Measurements from ENCODE around the gene ESRRG. TPM values are rescaled to one million over a fixed set of nuclear protein-coding genes. Genes with fewer than 3 reads are reported as not detected.
A peak's percentile ranks its signal among the peaks of the same experiment; 100 is the strongest.

ESRRG gene
- 5.8 TPM for total RNA-seq (ENCODE audit: insufficient read depth, low replicate concordance)

GRCh38 chr1:216723274-216723780 lies at the start of gene ESRRG:
TSS of gene ESRRG (minus strand) at chr1:216723429. CDS start at chr1:216723299, 130 bp downstream.
- peak; percentile 52 for DNase-seq (ENCODE audit: low spot score)

DNA sequence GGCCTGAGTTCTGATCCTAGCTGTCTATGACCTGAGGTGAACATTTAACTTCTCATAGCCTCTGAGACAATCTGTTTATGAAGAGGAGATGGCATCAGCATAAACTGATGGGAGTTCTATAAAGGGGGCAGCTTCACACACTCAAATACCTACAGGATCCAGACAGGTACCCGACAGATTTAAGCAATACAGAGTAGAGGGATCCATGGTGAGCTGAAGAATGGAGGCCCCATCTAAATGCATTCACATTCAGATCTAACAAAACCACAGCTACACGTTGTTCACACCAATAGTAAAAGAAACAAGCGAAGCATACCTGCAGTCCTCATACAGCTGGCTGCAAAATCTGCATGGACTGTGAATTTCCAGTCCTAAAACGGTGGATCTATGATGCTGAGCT lies 48.7 kb upstream of the ESRRG start:
- DNase-seq (ENCODE audit: low spot score) = no peak

DNA sequence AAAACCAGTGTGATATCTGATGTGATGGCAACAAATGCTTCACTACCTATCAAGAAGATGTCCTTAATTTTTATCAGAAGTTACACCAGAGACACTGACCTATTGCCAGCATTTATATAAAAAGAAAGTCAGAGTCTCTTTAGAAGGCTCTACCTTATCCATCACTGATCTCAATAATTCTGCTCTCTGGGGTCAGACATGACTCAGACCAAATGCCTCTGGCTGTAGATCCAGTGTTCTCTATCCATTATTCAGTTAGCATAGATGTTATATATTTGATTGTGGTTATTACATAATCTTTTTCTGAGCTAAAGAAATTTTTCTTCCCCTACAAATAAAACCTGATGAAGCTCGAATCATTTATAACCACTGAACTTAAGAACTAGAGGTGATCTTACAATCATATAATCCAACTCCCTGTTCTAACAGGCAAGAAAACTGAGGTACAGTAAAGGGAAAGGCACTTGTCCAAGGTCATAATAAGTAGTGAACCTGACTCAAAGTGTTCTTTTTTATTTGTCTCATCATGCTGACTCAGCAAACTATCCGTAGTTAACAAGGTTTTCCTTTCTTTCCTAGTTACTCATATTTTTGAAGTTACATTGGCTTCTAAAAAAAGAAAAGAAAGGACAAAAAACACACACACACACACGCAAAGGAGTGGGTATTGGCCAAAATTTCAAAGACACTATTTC lies 43.6 kb upstream of the ESRRG start:
- peak; percentile 40 for DNase-seq (ENCODE audit: low spot score)

DNA sequence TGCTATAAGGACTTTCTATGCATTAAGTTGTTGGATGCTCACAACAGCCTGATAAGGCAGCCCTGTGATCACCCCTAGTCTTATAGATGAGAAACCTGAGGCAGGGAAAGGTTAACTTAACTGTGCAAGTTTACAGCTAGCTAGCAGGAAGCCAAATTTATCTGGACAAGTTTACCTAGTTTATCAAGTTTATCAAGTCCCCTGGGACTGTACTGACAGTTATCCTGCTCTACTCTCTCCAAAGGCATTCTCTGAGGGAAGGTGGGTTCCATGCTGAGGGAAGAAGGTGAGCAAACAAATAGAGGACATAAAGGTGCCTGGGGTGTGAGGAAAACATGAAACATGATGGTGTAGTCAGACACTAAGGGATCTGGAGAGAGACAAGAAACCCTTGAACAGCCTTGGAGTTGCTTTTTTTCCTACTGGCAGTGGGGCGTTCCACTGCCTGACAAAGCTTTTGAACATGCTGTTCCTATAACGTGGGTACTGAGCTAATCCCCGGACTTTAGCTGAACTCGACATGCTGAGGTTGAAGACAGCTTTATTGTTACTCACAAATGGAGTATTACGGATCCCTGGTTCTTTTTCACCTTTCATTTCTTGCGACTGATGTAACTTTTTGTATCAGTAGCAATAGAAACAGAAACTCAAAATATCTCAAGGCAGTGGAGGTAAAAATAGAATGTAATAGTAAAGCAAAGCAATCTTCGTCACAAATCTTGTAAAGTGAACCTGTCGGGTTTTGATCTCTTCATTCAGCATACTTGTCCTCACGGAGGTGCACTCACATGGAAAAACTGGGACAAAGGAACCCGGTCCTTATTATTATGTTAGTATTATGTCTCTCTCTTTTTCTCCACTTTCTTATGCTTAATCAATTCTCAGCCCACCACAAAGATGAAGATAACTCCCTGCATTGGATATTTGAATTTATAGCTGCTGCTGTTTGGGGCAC lies 42.4 kb upstream of the ESRRG start:
- peak; percentile 74 for DNase-seq (ENCODE audit: low spot score)

DNA sequence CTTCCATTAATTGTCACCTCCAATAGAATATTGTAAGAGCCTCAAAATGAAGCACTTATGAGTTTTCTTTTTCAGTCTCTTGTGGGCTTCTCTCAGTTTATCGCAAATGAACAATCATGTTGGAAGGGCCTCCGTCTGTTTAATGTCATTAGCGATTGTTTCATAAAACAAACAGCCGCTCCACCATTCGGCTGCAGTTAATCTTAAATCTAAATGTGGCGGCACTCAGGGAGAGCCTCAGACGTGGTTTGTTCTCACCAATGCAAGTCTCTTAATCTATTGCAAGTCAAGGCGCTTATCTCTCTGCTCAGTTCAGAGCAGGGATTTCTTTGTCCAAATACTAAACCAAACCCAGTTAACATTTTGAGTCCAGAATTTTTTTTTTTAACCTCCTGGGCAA lies 34.9 kb upstream of the ESRRG start:
- no peak for DNase-seq (ENCODE audit: low spot score)

GRCh38 chr1:216757110-216757509 lies 33.9 kb upstream of the ESRRG start:
- DNase-seq (ENCODE audit: low spot score) = no peak

DNA sequence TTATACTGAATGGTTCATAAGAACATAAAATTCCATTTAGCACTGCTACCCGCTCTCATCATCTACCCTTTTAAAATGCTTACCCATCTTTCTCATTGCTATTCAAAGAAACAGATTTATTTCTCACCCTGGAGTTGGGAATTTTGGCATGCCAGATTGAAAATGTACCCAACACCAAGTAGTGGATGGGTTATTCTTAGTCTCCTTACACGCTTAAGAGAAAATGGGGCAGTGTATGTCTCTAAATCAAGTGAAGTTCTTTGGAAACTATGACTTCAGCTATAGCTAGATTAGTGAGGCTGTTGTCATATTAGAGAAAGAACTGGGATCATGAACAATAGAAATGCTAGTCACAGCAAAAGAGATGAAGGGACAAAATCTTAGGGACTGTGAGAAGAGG lies 27.7 kb upstream of the ESRRG start:
- no peak for DNase-seq (ENCODE audit: low spot score)

- peak; percentile 75 for DNase-seq (ENCODE audit: low spot score)
Measured at GRCh38 chr1:216750031-216750627, 26.9 kb upstream of the ESRRG start.

DNA sequence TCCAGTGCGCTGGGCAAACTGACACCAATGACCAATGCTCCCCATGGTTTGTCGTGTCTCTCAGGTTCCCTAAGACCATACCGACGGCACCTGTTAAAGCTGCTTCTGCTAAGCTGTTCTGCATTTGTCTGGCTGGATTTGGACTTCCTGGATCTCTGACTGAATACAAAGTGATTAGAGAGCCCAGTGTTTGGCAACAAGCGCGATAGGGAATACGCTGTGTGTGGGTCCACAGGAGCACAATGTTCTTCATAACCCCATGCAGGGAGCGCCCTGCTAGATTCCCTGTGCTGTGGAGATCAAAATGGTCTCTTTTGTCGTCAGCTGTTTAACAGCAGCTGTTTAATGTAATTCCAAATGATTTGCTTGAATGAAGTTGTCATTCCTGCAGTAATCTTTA lies 26.0 kb upstream of the ESRRG start:
- no peak for DNase-seq (ENCODE audit: low spot score)

- no peak for DNase-seq (ENCODE audit: low spot score)
Measured at GRCh38 chr1:216742625-216743024, 19.4 kb upstream of the ESRRG start.

DNA sequence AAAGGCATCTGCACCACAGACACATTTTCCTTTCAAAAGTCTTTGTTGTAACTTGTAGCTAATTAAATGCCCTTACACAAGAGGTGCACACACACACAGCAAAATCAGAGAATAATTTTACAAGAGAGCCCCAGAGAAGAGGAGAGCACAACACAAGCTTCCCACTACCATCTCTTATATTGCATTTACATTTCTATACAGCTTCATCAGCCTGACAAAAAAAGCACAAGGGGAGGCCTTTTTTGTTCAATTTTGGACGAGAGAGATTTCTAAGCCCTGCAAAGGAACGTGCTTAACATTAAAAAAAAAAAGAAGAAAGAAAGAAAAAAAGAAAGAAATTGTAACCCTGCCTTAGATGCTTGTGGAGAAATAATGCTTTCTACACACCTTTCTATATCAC lies 17.1 kb upstream of the ESRRG start:
- no peak for DNase-seq (ENCODE audit: low spot score)

- DNase-seq (ENCODE audit: low spot score) = no peak
Measured at GRCh38 chr1:216739793-216740192, 16.6 kb upstream of the ESRRG start.

DNA sequence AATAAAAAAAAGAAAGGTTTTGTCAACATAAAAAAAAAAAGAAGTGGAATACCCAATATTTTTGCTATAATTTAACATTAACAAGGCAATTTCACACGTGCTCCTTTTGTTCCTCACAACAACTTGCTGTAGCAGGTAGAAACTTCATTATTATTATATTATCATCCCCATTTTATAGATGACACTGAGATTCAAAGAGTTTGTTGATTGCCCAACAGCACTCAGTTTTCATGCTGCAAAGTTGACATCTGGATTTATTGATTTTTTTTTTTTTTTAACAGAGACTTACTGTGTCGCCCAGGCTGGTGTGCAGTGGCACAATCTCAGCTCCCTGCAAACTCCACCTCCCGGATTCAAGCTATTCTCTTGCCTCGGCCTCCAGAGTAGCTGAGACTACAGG lies 8.9 kb upstream of the ESRRG start:
- DNase-seq (ENCODE audit: low spot score) = no peak

DNA sequence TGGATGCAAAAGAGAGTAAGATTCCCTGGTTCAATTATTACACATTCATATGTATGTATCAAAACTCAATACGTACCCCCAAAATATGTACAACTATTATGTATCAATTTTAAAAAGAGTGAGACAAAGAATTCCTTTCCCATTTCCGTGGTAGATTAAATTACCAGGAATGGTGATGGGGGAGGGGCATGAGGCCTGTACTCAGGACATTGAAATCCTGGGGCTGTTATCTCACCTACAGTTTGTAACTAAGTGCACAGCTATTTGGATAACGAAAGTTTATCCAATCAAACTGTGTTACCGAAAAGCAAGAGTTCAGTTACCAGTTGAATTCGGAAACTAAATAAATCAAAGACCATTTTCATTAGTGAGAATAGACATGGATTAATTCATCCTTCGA lies 8.3 kb upstream of the ESRRG start:
- DNase-seq (ENCODE audit: low spot score) = no peak

DNA sequence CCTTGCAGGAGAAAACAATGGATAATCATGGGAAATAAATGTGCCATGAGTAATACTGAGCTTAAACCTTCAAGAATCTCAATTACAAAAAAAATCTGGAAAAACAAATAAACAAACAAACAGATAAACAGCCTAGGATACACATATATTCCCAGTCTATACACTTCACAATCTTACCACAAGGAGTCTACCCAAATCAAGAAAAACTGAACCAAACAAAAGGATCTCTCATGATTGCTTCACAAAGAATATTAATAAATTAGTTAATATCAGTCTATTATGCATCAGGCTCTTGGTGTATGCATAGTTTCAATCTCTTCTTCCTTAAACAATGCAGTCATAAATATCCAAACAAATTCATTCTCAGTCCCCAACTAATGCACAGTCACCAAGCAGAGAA lies 3.2 kb upstream of the ESRRG start:
- DNase-seq (ENCODE audit: low spot score) = no peak

GRCh38 chr1:216722821-216723220 lies 408 bp downstream of the ESRRG start:
- DNase-seq (ENCODE audit: low spot score) = no peak

DNA sequence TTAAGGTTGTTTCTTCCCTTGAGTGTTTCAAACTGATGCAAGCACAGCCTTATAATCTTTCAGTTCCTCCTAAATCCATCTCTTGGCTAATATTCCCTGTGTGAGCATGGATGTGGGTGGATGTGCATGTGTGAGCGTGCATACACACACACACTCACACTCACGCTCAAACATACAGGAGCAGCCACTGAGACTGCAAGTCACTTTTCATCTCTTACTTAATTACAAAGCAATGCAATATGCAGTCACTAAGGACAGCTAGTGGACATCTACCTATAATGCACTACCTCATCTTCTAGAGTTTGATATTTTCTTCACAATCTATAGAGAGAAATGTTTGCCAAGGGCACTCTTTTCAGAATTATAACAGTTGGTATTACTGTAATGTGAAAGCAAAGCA lies 1.4 kb downstream of the ESRRG start:
- DNase-seq (ENCODE audit: low spot score) = no peak

DNA sequence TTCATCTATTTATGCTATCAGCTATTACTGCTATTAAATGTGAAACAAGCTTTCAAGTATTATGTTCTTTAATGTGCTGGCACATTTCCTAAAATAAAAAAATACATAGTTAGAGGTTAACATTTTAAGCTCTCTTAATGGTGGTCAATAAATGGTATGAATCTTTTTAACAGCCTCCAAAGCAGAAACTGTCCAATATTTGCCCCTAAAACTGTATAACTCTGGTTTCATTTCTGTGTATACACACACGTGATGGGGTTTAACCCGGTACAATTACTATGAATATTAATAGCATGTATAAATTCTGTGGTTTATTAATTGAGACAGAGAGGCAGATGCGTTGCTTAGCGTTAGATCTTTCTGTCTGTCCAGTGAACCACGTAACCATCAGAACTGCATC lies 2.2 kb downstream of the ESRRG start:
- no peak for DNase-seq (ENCODE audit: low spot score)

DNA sequence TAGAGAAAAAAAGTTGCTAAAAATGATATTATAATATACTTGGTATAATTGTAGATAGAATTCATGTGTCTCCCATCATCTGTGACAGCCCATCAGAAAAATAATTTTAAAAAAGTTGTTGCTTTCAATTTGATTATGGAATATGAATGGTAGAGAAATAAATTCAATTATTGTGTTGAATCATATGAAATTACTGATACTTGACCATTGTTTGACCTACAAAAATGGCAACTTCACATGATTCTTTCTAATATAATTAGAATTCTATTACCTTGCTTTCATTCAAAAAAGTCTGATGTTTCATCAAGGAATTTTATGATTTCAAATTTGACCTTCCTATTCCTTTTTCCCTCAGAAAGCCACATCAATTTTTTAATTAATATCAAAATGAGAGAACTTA lies 11.5 kb downstream of the ESRRG start:
- no peak for DNase-seq (ENCODE audit: low spot score)

- no peak for DNase-seq (ENCODE audit: low spot score)
Measured at GRCh38 chr1:216710598-216711333, 12.5 kb downstream of the ESRRG start.

DNA sequence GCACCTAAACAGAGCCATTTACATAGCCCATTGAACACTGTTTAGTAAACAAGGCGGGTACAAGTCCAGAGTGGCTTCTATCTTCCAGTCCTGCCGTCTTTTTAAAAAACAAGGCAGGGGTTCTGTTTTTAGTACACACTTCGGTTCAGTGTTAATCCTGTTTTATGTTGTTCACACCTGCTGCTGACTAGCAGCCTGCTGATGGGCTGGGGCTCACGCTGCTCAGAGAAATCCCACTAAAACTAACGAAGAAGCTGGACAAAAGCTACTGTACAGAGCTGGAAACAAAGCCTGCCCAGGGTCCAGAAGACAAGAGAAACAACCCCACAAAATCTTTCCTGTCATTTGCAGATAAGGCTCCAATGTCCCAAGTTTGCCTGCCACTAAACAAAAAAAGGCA lies 13.2 kb downstream of the ESRRG start:
- no peak for DNase-seq (ENCODE audit: low spot score)

DNA sequence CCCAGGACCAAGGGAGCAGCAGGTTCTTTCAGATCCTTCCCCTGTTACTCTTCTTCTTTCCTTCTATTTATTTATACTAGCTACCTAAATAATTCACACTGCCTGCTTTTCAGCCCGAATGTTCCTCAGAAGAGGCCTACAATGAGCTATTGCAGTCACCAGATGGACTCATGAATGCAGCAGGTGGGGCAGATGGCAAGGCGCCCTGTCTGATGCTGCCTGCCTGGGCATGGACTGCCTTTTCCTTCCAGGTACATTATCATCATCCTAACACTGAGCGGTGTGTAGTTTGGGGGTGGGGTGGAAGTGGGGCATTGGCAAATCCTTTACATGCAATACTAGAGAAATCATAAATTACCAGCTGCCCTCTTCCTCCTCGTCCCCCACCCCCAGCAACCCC lies 17.6 kb downstream of the ESRRG start:
- no peak for DNase-seq (ENCODE audit: low spot score)

Data from umbilical cord (tissue), 2 donors.